Measurements from ENCODE around the gene KLF13.

- TF ChIP-seq CTCF (IDR thresholded peaks at IDR 0.05) (no peak), POLR2AphosphoS5 (IDR thresholded peaks at IDR 0.05) (no peak), POLR2A (IDR thresholded peaks at IDR 0.05) (no peak), EP300 (IDR thresholded peaks at IDR 0.05) (no peak)
These were observed 3.0 kb downstream of the KLF13 start for GRCh38 chr15:31329640-31330010.

Measured in sigmoid colon (tissue), 4 donors.